ENCODE measurements around the gene PTPRD. TPM values are rescaled to one million over a fixed set of nuclear protein-coding genes. Genes with fewer than 3 reads are reported as not detected.

Gene PTPRD
- total RNA-seq, 1 experiment from 2014 or later: 0.02 TPM

DNA sequence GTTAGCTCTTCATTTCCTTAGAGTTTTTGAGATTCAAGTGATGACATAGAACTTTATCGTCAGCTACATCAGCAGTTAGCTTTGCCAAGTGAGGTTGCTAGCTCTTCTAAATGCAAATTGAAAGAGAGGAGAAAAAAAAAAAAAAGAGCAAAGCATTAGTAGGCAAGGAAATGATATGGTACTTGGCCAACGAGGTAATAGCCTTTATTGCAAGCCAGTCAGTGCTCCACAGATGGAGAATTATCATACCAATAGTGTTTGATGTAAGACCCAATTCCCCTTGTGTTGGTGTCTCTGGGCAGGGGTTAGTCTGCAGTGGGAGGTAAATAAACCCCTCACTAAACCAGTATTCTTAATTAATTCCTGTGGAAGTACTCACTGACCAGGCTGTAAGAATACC lies 992.1 kb downstream of the PTPRD start:
- Histone ChIP-seq H3K79me2 (ENCODE audit: insufficient read depth, low read length) (no peaks in the 10 kb centered on the region), H3K36me3 (ENCODE audit: control insufficient read depth in 1 of 2, insufficient read depth in 2 of 2, low read length in 2 of 2) (no peaks in the 10 kb centered on the region), H3K9ac (ENCODE audit: low read length) (no peak overlapping the region), H3K4me1 (ENCODE audit: control insufficient read depth in 1 of 2, insufficient read depth in 2 of 2, low read length in 2 of 2) (no peaks in the 10 kb centered on the region), H3K4me3 (replicated peaks in 1 of 2; ENCODE audit: low read depth in 1 of 2, low read length in 2 of 2) (no peak overlapping the region), H3K27ac (ENCODE audit: low read depth, low read length) (no peak overlapping the region), H2AFZ (ENCODE audit: low read depth, low read length, poor library complexity, severe bottlenecking) (no peak overlapping the region), H3K27me3 (ENCODE audit: insufficient read depth, low read length) (no peaks in the 10 kb centered on the region), H3K9me2 (ENCODE audit: insufficient read depth) (no peaks in the 10 kb centered on the region), H3K9me3 (ENCODE audit: control insufficient read depth in 1 of 2, insufficient read depth in 1 of 2, low read depth in 1 of 2, low read length in 2 of 2) (peaks cover 13 to 17% of the 10 kb centered on the region in 2 experiments; a peak in 2 of 4 replicates), H3K4me2 (ENCODE audit: low read length) (no peak overlapping the region), H4K20me1 (ENCODE audit: insufficient read depth) (no peaks in the 10 kb centered on the region)
- TF ChIP-seq SRF (IDR thresholded peaks at IDR 0.05; ENCODE audit: low read depth) (no peak), ZFX (IDR thresholded peaks at IDR 0.05) (no peak), REST (IDR thresholded peaks at IDR 0.05; ENCODE audit: low read depth) (no peak), SP1 (IDR thresholded peaks at IDR 0.05; ENCODE audit: low read depth) (no peak), ATF3 (IDR thresholded peaks at IDR 0.05) (no peak), POLR2AphosphoS5 (IDR thresholded peaks at IDR 0.05; ENCODE audit: low read depth, low read length) (no peak), SIN3A (IDR thresholded peaks at IDR 0.05; ENCODE audit: low read depth) (no peak)
- no peak for DNase-seq (ENCODE audit: low read depth, low spot score)
- CTCF ChIA-PET: interaction anchor here (0.7 kb wide), 1 partner anchor 80 kb away, joined by 3 read pairs; no protein-coding TSS in a partner anchor
- POLR2A ChIA-PET: no interaction called here
- intact Hi-C loops (cut with micrococcal nuclease): no loop called here
- RAD21 ChIA-PET (ENCODE audit: low non-redundant PET in 1 of 2, low total read pairs in 2 of 2, uncharacterized antibody in 2 of 2, unreplicated experiment in 2 of 2): no interaction called here
- no TSS peak for BruUV-seq (replicated peaks)
- no peak for ATAC-seq

GRCh38 chr9:9615086-9615485 lies 997.7 kb downstream of the PTPRD start:
- Histone ChIP-seq H4K20me1 (ENCODE audit: insufficient read depth) (no peaks in the 10 kb centered on the region), H3K36me3 (ENCODE audit: control insufficient read depth in 1 of 2, insufficient read depth in 2 of 2, low read length in 2 of 2) (no peaks in the 10 kb centered on the region), H3K9me2 (ENCODE audit: insufficient read depth) (no peaks in the 10 kb centered on the region), H3K9ac (ENCODE audit: low read length) (no peak overlapping the region), H3K27ac (ENCODE audit: low read depth, low read length) (no peak overlapping the region), H2AFZ (ENCODE audit: low read depth, low read length, poor library complexity, severe bottlenecking) (no peak overlapping the region), H3K9me3 (ENCODE audit: control insufficient read depth in 1 of 2, insufficient read depth in 1 of 2, low read depth in 1 of 2, low read length in 2 of 2) (peaks cover 3 to 13% of the 10 kb centered on the region in 2 experiments; a peak in 2 of 4 replicates), H3K4me2 (ENCODE audit: low read length) (no peak overlapping the region), H3K4me3 (replicated peaks in 1 of 2; ENCODE audit: low read depth in 1 of 2, low read length in 2 of 2) (no peak overlapping the region), H3K27me3 (ENCODE audit: insufficient read depth, low read length) (no peaks in the 10 kb centered on the region), H3K79me2 (ENCODE audit: insufficient read depth, low read length) (no peaks in the 10 kb centered on the region), H3K4me1 (ENCODE audit: control insufficient read depth in 1 of 2, insufficient read depth in 2 of 2, low read length in 2 of 2) (no peaks in the 10 kb centered on the region)
- DNase-seq (ENCODE audit: low read depth, low spot score): no peak
- ChIA-PET POLR2A (no interaction called here), RAD21 (ENCODE audit: low non-redundant PET in 1 of 2, low total read pairs in 2 of 2, uncharacterized antibody in 2 of 2, unreplicated experiment in 2 of 2) (no interaction called here), CTCF (no interaction called here)
- BruUV-seq (replicated peaks): no TSS peak
- intact Hi-C loops (cut with micrococcal nuclease): no loop called here
- no peak for ATAC-seq
- TF ChIP-seq CEBPB (IDR thresholded peaks at IDR 0.05; ENCODE audit: low read depth) (no peak), EZH2phosphoT487 (IDR thresholded peaks at IDR 0.05; ENCODE audit: borderline replicate concordance) (no peak), SRF (IDR thresholded peaks at IDR 0.05; ENCODE audit: low read depth) (no peak), TCF7L2 (IDR thresholded peaks at IDR 0.05; ENCODE audit: borderline replicate concordance, extremely low read depth, insufficient read depth, insufficient read length) (no peak), POLR2AphosphoS5 (IDR thresholded peaks at IDR 0.05; ENCODE audit: low read depth, low read length) (no peak), JUND (IDR thresholded peaks at IDR 0.05) (no peak), YY1 (IDR thresholded peaks at IDR 0.05; ENCODE audit: extremely low read depth, insufficient replicate concordance, low read depth, low read length) (no peak), ATF3 (IDR thresholded peaks at IDR 0.05) (no peak), POLR2A (IDR thresholded peaks at IDR 0.05; ENCODE audit: borderline replicate concordance, extremely low read depth, insufficient read depth, insufficient read length) (no peak), EZH2 (IDR thresholded peaks at IDR 0.05) (no peak), ZNF274 (IDR thresholded peaks at IDR 0.05; ENCODE audit: low read depth, low read length) (no peak), EGR1 (IDR thresholded peaks at IDR 0.05; ENCODE audit: low read depth) (no peak), ZFX (IDR thresholded peaks at IDR 0.05) (no peak), CBX3 (IDR thresholded peaks at IDR 0.05; ENCODE audit: low read depth) (no peak)
